Measurements from ENCODE around the gene XPO5. TPM values are rescaled to one million over a fixed set of nuclear protein-coding genes. Genes with fewer than 3 reads are reported as not detected.
"Not testable (repeated sequence)": the region's sequence is repeated elsewhere in the genome, so short reads cannot be mapped to it uniquely, and the experiment has no call there.

XPO5 gene
- total RNA-seq, 2 donors from 2014 or later, result 23.1 to 32.3 TPM

DNA sequence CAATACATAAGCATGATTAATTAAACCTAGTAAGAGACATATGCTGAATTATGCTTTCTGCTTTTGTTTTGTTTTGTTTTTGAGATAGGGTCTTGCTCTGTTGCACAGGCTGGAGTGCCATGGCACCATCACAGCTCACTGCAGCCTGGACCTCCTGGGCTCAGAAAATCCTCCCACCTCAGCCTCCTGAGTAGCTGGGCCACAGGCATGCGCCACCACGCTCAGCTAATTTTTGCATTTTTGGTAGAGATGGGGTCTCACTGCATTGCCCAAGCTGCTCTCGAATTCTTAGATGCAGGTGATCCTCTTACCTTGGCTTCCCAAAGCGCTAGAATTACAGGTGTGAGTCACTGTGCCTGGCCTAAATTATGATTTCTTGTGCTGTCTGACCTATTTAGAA is 3.8 kb downstream of the XPO5 start:
- Histone ChIP-seq H3K9me3 (no peaks in the 10 kb centered on the region), H3K9ac (ENCODE audit: low read depth in 2 of 2, low read length in 2 of 2) (no peak overlapping the region), H3K4me1 (no peaks in the 10 kb centered on the region), H3K4me3 (no peak overlapping the region), H3K27ac (no peak overlapping the region), H3K36me3 (no peaks in the 10 kb centered on the region), H3K27me3 (no peaks in the 10 kb centered on the region)
- TF ChIP-seq, protein P1, sequence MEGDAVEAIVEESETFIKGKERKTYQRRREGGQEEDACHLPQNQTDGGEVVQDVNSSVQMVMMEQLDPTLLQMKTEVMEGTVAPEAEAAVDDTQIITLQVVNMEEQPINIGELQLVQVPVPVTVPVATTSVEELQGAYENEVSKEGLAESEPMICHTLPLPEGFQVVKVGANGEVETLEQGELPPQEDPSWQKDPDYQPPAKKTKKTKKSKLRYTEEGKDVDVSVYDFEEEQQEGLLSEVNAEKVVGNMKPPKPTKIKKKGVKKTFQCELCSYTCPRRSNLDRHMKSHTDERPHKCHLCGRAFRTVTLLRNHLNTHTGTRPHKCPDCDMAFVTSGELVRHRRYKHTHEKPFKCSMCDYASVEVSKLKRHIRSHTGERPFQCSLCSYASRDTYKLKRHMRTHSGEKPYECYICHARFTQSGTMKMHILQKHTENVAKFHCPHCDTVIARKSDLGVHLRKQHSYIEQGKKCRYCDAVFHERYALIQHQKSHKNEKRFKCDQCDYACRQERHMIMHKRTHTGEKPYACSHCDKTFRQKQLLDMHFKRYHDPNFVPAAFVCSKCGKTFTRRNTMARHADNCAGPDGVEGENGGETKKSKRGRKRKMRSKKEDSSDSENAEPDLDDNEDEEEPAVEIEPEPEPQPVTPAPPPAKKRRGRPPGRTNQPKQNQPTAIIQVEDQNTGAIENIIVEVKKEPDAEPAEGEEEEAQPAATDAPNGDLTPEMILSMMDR (IDR thresholded peaks at IDR 0.05), result no peak
- intact Hi-C loops (cut with DNase I), result no loop called here
- DNase-seq, result no peak

GRCh38 chr6:43570876-43571441 is 4.9 kb downstream of the XPO5 start:
- no peaks in the 10 kb centered on the region for H3K4me1 ChIP-seq
- no peaks in the 10 kb centered on the region for H3K9me3 ChIP-seq
- no peak overlapping the region for H3K4me3 ChIP-seq
- intact Hi-C loops (cut with DNase I), result no loop called here
- H3K27ac ChIP-seq, result no peak overlapping the region
- no peaks in the 10 kb centered on the region for H3K36me3 ChIP-seq
- no peaks in the 10 kb centered on the region for H3K27me3 ChIP-seq
- DNase-seq, result no peak
- TF ChIP-seq, protein P1 (IDR thresholded peaks at IDR 0.05), result no peak
- no peak overlapping the region for H3K9ac ChIP-seq (ENCODE audit: low read depth in 2 of 2, low read length in 2 of 2)

DNA sequence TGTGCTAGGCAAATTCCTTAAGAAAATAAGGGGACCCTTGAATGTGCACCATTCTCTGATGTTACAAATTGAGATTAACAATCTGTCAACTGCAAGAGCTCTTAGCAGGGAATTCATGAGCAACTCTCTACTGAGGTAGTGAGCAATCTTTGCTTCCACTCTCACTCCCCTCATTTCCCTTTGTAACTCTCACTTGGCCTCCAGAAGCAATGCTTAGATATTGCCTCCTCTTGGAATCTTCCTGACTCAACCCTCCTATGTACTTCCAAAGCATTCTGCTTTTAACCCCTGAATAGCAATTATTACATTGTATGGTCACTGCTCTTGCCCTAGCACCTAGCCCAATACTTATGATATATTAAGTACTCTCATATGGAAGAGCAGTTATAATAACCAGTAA is 16.5 kb downstream of the XPO5 start:
- Histone ChIP-seq H3K9me3 (no peaks in the 10 kb centered on the region), H3K36me3 (peaks cover 11% of the 10 kb centered on the region), H3K4me1 (no peaks in the 10 kb centered on the region), H3K27me3 (no peaks in the 10 kb centered on the region), H3K27ac (no peak overlapping the region), H3K4me3 (no peak overlapping the region), H3K9ac (ENCODE audit: low read depth in 2 of 2, low read length in 2 of 2) (no peak overlapping the region)
- TF ChIP-seq, protein P1 (IDR thresholded peaks at IDR 0.05), result no peak
- DNase-seq, result no peak
- intact Hi-C loops (cut with DNase I), result no loop called here

- H3K4me3 ChIP-seq; H3K4me1 ChIP-seq; H3K27ac ChIP-seq; DNase-seq; H3K9me3 ChIP-seq; H3K9ac ChIP-seq (ENCODE audit: low read depth in 2 of 2, low read length in 2 of 2); intact Hi-C loops (cut with DNase I); H3K27me3 ChIP-seq: not testable (repeated sequence)
- peaks cover 11% of the 10 kb centered on the region for H3K36me3 ChIP-seq
Observed at GRCh38 chr6:43557620-43558019, 18.2 kb downstream of the XPO5 start.

DNA sequence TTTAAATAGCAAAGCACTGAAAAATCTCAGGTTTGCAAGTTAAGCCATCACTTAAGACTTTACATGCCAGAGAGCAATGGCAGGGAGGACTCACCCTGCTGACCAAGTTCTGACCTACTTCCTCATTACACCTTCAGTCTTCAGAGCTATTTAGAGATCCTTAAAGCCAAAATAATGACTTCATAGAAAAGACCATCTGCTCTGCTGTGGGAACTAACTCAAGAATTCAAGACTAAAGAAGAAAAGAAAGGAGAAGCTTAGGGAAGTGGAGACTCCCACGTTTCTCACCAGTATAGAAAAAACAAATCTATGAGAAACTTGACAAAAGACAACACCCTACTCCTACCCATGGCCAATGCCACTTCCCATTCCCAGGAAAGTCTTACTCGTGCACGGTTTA is 28.6 kb downstream of the XPO5 start:
- peaks cover 19% of the 10 kb centered on the region for H3K36me3 ChIP-seq
- no peak overlapping the region for H3K4me3 ChIP-seq
- intact Hi-C loops (cut with DNase I), result no loop called here
- no peak for DNase-seq
- H3K9me3 ChIP-seq, result no peaks in the 10 kb centered on the region
- TF ChIP-seq, protein P1 (IDR thresholded peaks at IDR 0.05), result no peak
- no peak overlapping the region for H3K9ac ChIP-seq (ENCODE audit: low read depth in 2 of 2, low read length in 2 of 2)
- H3K27ac ChIP-seq, result no peak overlapping the region
- H3K4me1 ChIP-seq, result no peaks in the 10 kb centered on the region
- no peaks in the 10 kb centered on the region for H3K27me3 ChIP-seq

DNA sequence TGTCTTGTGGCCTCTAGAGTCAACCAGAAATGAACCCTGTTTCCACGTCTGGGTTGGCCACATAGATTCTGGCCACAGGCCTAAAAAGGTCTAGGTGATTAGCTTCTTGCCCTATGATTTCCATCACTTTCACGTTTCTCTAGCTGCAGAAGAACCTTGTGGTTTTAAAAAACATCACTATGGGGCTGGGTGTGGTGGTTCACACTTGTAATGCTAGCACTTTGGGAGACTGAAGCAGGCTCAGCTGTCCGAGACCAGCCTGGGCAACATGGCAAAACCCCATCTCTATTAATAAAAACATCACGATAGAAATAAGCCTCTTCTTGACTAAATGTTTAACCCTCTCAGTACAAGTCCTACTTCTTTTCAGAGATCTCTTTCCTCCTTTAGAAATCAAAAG is 31.4 kb downstream of the XPO5 start:
- intact Hi-C loops (cut with DNase I), result no loop called here
- Histone ChIP-seq H3K4me3 (no peak overlapping the region), H3K9me3 (no peaks in the 10 kb centered on the region), H3K9ac (ENCODE audit: low read depth in 2 of 2, low read length in 2 of 2) (no peak overlapping the region), H3K27ac (no peak overlapping the region), H3K4me1 (no peaks in the 10 kb centered on the region), H3K36me3 (peaks cover 11% of the 10 kb centered on the region), H3K27me3 (no peaks in the 10 kb centered on the region)
- DNase-seq, result no peak
- TF ChIP-seq, protein P1 (IDR thresholded peaks at IDR 0.05), result no peak

Measured in colonic mucosa (tissue), 4 donors.